ENCODE results near the gene TBC1D13. TPM values are rescaled to one million over a fixed set of nuclear protein-coding genes. Genes with fewer than 3 reads are reported as not detected.
"Not testable (repeated sequence)": the region's sequence is repeated elsewhere in the genome, so short reads cannot be mapped to it uniquely, and the experiment has no call there.

Gene TBC1D13
- total RNA-seq, 6 donors from 2014 or later: 14.7 to 27.0 (median 19.2) TPM

DNA sequence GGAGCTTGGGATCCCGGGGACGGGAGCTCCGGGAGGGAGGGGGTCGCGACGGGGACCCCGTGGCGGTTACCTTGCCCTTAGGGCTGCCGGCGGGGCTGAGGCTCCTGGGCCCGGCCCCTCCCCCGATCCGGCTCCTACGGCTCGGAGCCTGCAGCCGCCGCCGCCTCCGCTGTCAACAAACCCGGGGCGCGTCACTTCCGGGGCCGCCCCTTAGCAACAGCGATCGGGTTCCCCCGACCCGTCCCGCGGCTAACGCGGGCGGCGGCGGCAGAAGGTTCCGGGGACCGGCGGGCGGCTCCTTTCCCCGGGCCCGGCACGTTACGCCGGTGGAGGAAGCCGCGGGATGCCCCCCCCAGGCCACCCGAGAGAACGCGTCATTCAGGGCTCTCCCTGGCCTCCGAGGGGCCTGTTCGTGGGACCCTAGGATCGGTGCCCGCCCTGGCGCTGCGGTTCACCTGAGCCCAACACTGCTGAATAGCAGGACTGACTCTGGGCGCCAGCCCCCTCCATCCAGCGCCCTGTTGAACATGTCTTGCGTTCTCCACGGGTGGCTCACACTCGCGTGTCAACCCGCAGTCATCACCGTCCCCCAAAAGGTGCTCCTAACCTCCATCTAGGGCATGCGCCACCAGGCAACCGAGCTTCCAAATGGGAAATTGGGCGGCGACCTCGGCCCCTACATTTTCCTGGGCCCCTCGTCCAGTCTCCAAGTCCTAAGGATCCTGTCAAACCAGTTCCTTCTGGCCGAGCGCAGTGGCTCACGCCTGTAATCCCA is 15.1 kb upstream of the TBC1D13 start, which contains the start of gene ZER1:
TSS of gene ZER1 (minus strand) at position 183 of the 775 bp plus-strand sequence. CDS start 16,362 bp downstream, outside the sequence.
- ATAC-seq (ENCODE audit: low FRiP score in 2 of 2): peak; percentile 96 to 99
- WGBS, 2 donors: 1 to 3% methylated on average over 16 to 39 of the region's 72 CpGs
- DNase-seq: peak; percentile 97 to 99
- peaks cover 0 to 9% (median 0%) of the 10 kb centered on the region in 4 donors for H3K36me3 ChIP-seq
- TF ChIP-seq, protein P1, sequence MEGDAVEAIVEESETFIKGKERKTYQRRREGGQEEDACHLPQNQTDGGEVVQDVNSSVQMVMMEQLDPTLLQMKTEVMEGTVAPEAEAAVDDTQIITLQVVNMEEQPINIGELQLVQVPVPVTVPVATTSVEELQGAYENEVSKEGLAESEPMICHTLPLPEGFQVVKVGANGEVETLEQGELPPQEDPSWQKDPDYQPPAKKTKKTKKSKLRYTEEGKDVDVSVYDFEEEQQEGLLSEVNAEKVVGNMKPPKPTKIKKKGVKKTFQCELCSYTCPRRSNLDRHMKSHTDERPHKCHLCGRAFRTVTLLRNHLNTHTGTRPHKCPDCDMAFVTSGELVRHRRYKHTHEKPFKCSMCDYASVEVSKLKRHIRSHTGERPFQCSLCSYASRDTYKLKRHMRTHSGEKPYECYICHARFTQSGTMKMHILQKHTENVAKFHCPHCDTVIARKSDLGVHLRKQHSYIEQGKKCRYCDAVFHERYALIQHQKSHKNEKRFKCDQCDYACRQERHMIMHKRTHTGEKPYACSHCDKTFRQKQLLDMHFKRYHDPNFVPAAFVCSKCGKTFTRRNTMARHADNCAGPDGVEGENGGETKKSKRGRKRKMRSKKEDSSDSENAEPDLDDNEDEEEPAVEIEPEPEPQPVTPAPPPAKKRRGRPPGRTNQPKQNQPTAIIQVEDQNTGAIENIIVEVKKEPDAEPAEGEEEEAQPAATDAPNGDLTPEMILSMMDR (IDR thresholded peaks at IDR 0.05): peak in 2 of 6 experiments; percentile 4 to 23
- TF ChIP-seq POLR2AphosphoS5 (IDR thresholded peaks at IDR 0.05) (peak; percentile 84 to 87), POLR2A (IDR thresholded peaks at IDR 0.05) (peak in 3 of 4 donors; percentile 54 to 89 (median 65)), EP300 (IDR thresholded peaks at IDR 0.05) (peak in 1 of 4 donors; percentile 48)
- peaks cover 14 to 33% (median 19%) of the 10 kb centered on the region in 4 donors for H3K4me1 ChIP-seq
- H3K27ac ChIP-seq: peak within 1 kb of the TSS; percentile 94 to 97 (median 96)
- peaks cover 0 to 4% (median 0%) of the 10 kb centered on the region in 4 donors for H3K9me3 ChIP-seq
- H3K4me3 ChIP-seq: peak within 1 kb of the TSS; percentile 90 to 99 (median 97)
- H3K27me3 ChIP-seq: no peaks in the 10 kb centered on the region

DNA sequence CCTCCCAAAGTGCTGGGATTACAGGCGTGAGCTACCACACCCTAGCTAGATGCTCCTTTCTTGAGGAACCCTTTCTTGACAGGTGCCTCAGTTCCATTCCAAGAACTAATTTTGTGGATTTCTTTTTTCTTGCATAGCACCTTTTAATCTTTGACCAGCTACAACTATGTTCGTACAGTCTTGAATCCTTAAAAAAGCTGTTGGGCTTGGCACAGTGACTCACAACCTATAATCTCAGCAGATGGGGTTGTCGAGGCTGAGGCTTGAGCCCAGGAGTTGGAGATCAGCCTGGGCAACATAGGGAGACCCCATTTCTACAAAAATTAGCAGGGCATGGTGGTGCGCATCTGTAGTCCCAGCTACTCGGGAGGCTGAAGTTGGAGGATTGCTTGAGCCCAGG is 14.0 kb upstream of the TBC1D13 start:
- Histone ChIP-seq H3K27ac (no peak overlapping the region), H3K4me1 (peaks cover 14 to 33% (median 19%) of the 10 kb centered on the region in 4 donors), H3K4me3 (peak overlapping the region in 1 of 4 donors; percentile 95), H3K27me3 (no peaks in the 10 kb centered on the region), H3K9me3 (peaks cover 0 to 4% (median 0%) of the 10 kb centered on the region in 4 donors), H3K36me3 (peaks cover 0 to 2% (median 0%) of the 10 kb centered on the region in 4 donors)
- TF ChIP-seq, protein P1 (IDR thresholded peaks at IDR 0.05): no peak
- TF ChIP-seq POLR2A (IDR thresholded peaks at IDR 0.05): no peak
- no peak for TF ChIP-seq POLR2AphosphoS5 (IDR thresholded peaks at IDR 0.05)
- TF ChIP-seq EP300 (IDR thresholded peaks at IDR 0.05): no peak
- ATAC-seq (ENCODE audit: low FRiP score in 2 of 2): no peak
- WGBS, 2 donors: 90 to 93% methylated on average over 5 of the region's 5 CpGs
- no peak for DNase-seq

DNA sequence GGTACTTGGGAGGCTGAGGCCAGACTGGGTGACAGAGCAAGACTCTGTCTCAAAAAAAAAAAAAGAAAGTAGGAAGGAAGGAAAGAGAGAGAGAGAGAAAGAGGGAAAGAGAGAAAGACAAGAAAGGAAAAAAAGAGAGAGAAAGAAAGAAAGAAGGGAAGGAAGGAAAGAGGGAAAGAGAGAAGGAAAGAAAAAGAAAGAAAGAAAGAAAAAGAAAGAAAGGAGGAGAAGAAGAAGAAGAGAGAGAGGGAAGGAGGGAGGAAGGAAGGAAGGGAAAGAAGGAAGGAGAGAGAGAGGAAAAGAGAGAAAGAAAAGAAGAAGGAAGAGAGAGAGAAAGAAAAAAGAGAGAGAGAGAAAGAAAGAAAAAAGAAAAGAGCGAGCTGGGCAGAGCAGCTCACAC is 12.2 kb upstream of the TBC1D13 start:
- H3K27ac ChIP-seq: no peak overlapping the region
- WGBS, 2 donors: 92 to 97% methylated on average over 1 of the region's 1 CpG
- peaks cover 0 to 4% (median 0%) of the 10 kb centered on the region in 4 donors for H3K9me3 ChIP-seq
- no peaks in the 10 kb centered on the region for H3K27me3 ChIP-seq
- no peak for ATAC-seq (ENCODE audit: low FRiP score in 2 of 2)
- no peaks in the 10 kb centered on the region for H3K36me3 ChIP-seq
- DNase-seq: no peak
- H3K4me1 ChIP-seq: peaks cover 14 to 22% (median 16%) of the 10 kb centered on the region in 4 donors
- TF ChIP-seq POLR2AphosphoS5 (IDR thresholded peaks at IDR 0.05): no peak
- TF ChIP-seq POLR2A (IDR thresholded peaks at IDR 0.05): no peak
- TF ChIP-seq, protein P1 (IDR thresholded peaks at IDR 0.05): no peak
- no peak for TF ChIP-seq EP300 (IDR thresholded peaks at IDR 0.05)
- H3K4me3 ChIP-seq: no peak overlapping the region

DNA sequence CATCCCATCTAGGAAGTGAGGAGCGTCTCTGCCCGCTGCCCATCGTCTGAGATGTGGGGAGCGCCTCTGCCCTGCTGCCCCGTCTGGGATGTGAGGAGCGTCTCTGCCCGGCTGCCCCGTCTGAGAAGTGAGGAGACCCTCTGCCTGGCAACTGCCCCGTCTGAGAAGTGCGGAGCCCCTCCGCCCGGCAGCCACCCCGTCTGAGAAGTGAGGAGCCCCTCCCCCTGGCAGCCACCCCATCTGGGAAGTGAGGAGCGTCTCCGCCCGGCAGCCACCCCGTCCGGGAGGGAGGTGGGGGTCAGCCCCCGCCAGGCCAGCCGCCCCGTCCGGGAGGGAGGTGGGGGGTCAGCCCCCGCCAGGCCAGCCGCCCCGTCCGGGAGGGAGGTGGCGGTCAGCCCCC is 7.0 kb upstream of the TBC1D13 start:
- H3K36me3 ChIP-seq; ATAC-seq (ENCODE audit: low FRiP score in 2 of 2); H3K27ac ChIP-seq; H3K27me3 ChIP-seq; H3K4me3 ChIP-seq; H3K4me1 ChIP-seq; H3K9me3 ChIP-seq: not testable (repeated sequence)
- 95% methylated on average over 10 of the region's 27 CpGs; no CpG with 5 or more reads in 1 of the 2 donors for WGBS, 2 donors
- peak in 1 of 2 donors; percentile 62 for DNase-seq

DNA sequence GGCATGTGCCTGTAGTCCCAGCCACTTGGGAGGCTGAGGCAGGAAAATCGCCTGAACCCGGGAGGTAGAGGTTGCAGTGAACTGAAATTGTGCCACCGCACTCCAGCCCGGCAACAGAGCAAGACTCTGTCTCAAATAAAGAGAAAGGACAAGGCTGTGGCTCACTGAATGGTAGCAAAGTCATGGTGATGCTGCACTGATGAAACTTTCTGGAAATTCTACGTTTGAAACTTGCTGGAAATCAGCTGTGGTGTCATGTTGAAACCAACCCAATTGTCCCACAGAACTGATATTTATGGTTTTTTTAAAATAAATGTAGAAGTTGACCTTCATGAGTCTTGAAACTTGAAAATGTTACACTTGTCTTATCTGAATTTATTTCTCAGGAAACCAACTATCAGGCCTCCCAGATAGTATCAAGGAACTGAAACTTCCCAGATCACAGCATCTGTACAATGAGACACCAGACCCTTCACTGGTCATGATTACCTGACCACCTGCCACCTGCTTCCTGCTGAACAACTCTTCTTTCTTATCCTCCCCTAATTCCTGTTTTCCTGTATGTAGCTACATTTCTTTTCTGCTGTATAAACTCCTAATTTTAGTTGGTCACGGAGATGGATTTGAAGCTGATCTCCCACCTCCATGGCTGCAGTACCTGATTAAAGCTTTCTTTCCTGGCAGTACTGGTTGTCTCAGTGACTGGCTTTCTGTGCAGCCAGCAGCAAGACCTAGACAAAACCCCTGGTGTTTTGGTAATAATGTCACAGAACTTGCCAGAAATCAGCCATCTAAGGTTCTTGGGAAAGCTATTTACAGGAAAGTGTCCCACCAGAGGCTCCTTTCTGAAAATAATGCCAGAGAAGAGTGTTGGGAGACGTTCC is 5.6 kb upstream of the TBC1D13 start:
- Histone ChIP-seq H3K36me3 (no peaks in the 10 kb centered on the region), H3K27me3 (no peaks in the 10 kb centered on the region), H3K27ac (no peak overlapping the region), H3K4me3 (no peak overlapping the region), H3K4me1 (peaks cover 0 to 2% (median 1%) of the 10 kb centered on the region in 4 donors), H3K9me3 (peaks cover 0 to 7% (median 0%) of the 10 kb centered on the region in 4 donors)
- DNase-seq (no peak), ATAC-seq (ENCODE audit: low FRiP score in 2 of 2) (no peak)
- TF ChIP-seq POLR2AphosphoS5 (IDR thresholded peaks at IDR 0.05) (no peak), EP300 (IDR thresholded peaks at IDR 0.05) (no peak), POLR2A (IDR thresholded peaks at IDR 0.05) (no peak)
- TF ChIP-seq, protein P1 (IDR thresholded peaks at IDR 0.05): no peak
- WGBS, 2 donors: 63 to 75% methylated on average over 7 of the region's 7 CpGs

All from upper lobe of left lung (tissue), 6 donors.